HEK293T (cell line): Measurements from ENCODE around the gene CYP11A1.

Source experiments
- BHLHE40 ChIP-seq: fragments of 450-650 bp; IDR thresholded peaks from 2 replicates; pipeline ENCODE4 v1.6.1; 2016; ENCODE audit warnings: mild to moderate bottlenecking, moderate library complexity, borderline replicate concordance
- FOXA1 ChIP-seq: fragments of 450-650 bp; IDR thresholded peaks from 2 replicates; pipeline ENCODE4 v1.6.1; 2016; ENCODE audit warnings: mild to moderate bottlenecking
- FOXK2 ChIP-seq: fragments of 450-650 bp; IDR thresholded peaks from 2 replicates; pipeline ENCODE4 v1.6.1; 2016; ENCODE audit warnings: mild to moderate bottlenecking
- FOXM1 ChIP-seq: fragments of 450-650 bp; IDR thresholded peaks from 2 replicates; pipeline ENCODE4 v1.6.1; 2017; ENCODE audit warnings: mild to moderate bottlenecking, borderline replicate concordance
- HDGF ChIP-seq: fragments of 450-650 bp; IDR thresholded peaks from 2 replicates; pipeline ENCODE4 v1.6.1; 2017; ENCODE audit warnings: antibody characterized with exemption, borderline replicate concordance
- L3MBTL2 ChIP-seq: fragments of 450-650 bp; conservative IDR thresholded peaks from 2 replicates; pipeline ENCODE4 v1.6.1; 2016; ENCODE audit warnings: mild to moderate bottlenecking
- SP1 ChIP-seq: fragments of 450-650 bp; IDR thresholded peaks from 2 replicates; pipeline ENCODE4 v1.6.1; 2017
- SUZ12 ChIP-seq: fragments of 450-650 bp; IDR thresholded peaks from 2 replicates; pipeline ENCODE4 v1.6.1; 2016; ENCODE audit warnings: mild to moderate bottlenecking
- TARDBP ChIP-seq: fragments of 450-650 bp; IDR thresholded peaks from 2 replicates; pipeline ENCODE4 v1.6.1; 2016
- ZNF384 ChIP-seq: fragments of 450-650 bp; IDR thresholded peaks from 2 replicates; pipeline ENCODE4 v1.6.1; 2016

DNA sequence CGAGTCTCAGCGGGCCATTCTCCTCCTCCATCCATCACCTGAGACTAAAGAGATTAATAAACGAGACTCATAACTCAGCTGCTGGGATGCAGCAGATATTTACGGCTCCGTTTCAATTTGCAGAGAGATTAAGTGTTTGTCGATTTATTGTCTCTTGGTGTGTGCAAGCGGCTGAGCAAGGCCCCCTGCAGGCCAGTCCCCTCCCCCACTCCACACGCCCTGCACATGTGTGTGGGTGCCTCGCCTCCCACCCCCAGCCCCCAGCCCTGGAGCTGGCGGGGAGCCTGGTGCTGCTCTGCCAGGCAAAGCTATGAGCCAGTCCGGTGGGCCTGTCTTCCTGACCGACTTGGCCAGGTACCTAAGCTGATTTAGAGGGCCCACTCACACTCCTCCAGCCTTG lies 63.0 kb downstream of the CYP11A1 start:
- TF ChIP-seq SUZ12 (no peak), SP1 (no peak), BHLHE40 (no peak), HDGF (no peak), L3MBTL2 (no peak), TARDBP (no peak), FOXA1 (no peak), FOXM1 (no peak), FOXK2 (no peak), ZNF384 (no peak)
